Measurements from ENCODE around the gene JKAMP. TPM values are rescaled to one million over a fixed set of nuclear protein-coding genes. Genes with fewer than 3 reads are reported as not detected.

Gene JKAMP
- total and polyA plus RNA-seq, 4 donors, result 19.7 to 65.1 (median 32.5) TPM

GRCh38 chr14:59507063-59507751 lies 22.9 kb downstream of the JKAMP start:
- H3K4me1 ChIP-seq (ENCODE audit: control insufficient read depth in 4 of 4, insufficient read depth in 4 of 4, low read length in 3 of 4), result no peaks in the 10 kb centered on the region
- DNase-seq (ENCODE audit: low spot score), result peak; percentile 76
- TF ChIP-seq FOXA2 (IDR thresholded peaks at IDR 0.05) (no peak), CTCF (IDR thresholded peaks at IDR 0.05; ENCODE audit: low read depth, low read length, missing input control) (peak; percentile 53), HNF4A (conservative IDR thresholded peaks at IDR 0.05) (peak in 1 of 2 donors; percentile 37), REST (IDR thresholded peaks at IDR 0.05) (peak; percentile 21), SP1 (IDR thresholded peaks at IDR 0.05) (no peak), GABPA (IDR thresholded peaks at IDR 0.05 in 1 of 2, conservative IDR thresholded peaks at IDR 0.05 in 1 of 2) (no peak), HNF4G (IDR thresholded peaks at IDR 0.05) (no peak), RXRA (IDR thresholded peaks at IDR 0.05) (peak; percentile 61 to 84), RAD21 (IDR thresholded peaks at IDR 0.05) (peak; percentile 57 to 72), NR2F2 (IDR thresholded peaks at IDR 0.05) (peak; percentile 53)
- H3K9me3 ChIP-seq (ENCODE audit: control insufficient read depth in 4 of 4, low read length in 3 of 4), result no peaks in the 10 kb centered on the region
- no peak overlapping the region for H3K9ac ChIP-seq (ENCODE audit: low read depth in 1 of 2, low read length in 2 of 2)
- H3K27ac ChIP-seq (ENCODE audit: low read depth in 1 of 2, low read length in 2 of 2), result no peak overlapping the region
- no peaks in the 10 kb centered on the region for H3K27me3 ChIP-seq (ENCODE audit: control insufficient read depth in 4 of 4, insufficient read depth in 4 of 4, low read length in 3 of 4)
- peaks cover 1 to 7% (median 6%) of the 10 kb centered on the region in 4 donors for H3K36me3 ChIP-seq (ENCODE audit: control insufficient read depth in 4 of 4, insufficient read depth in 3 of 4, low read depth in 1 of 4, low read length in 3 of 4)
- no peak overlapping the region for H3K4me3 ChIP-seq (ENCODE audit: low read depth in 1 of 3, low read length in 3 of 3)

- TF ChIP-seq RXRA (IDR thresholded peaks at IDR 0.05), result no peak
- no peak for TF ChIP-seq NR2F2 (IDR thresholded peaks at IDR 0.05)
- TF ChIP-seq YY1 (IDR thresholded peaks at IDR 0.05), result no peak
- no peak for TF ChIP-seq SP1 (IDR thresholded peaks at IDR 0.05)
- no peak for TF ChIP-seq MAX (IDR thresholded peaks at IDR 0.05)
- no peak for TF ChIP-seq ATF3 (IDR thresholded peaks at IDR 0.05)
- TF ChIP-seq HNF4A (conservative IDR thresholded peaks at IDR 0.05), result no peak
These were observed 23.4 kb downstream of the JKAMP start for GRCh38 chr14:59507752-59508103.

More at GRCh38 chr14:59507752-59508103, 23.4 kb downstream of the JKAMP start:
- Histone ChIP-seq H3K9ac (ENCODE audit: low read depth in 1 of 2, low read length in 2 of 2) (no peak overlapping the region), H3K27ac (ENCODE audit: low read depth in 1 of 2, low read length in 2 of 2) (no peak overlapping the region), H3K36me3 (ENCODE audit: control insufficient read depth in 4 of 4, insufficient read depth in 3 of 4, low read depth in 1 of 4, low read length in 3 of 4) (peaks cover 1 to 7% (median 6%) of the 10 kb centered on the region in 4 donors), H3K4me3 (ENCODE audit: low read depth in 1 of 3, low read length in 3 of 3) (no peak overlapping the region), H3K27me3 (ENCODE audit: control insufficient read depth in 4 of 4, insufficient read depth in 4 of 4, low read length in 3 of 4) (no peaks in the 10 kb centered on the region), H3K4me1 (ENCODE audit: control insufficient read depth in 4 of 4, insufficient read depth in 4 of 4, low read length in 3 of 4) (no peaks in the 10 kb centered on the region), H3K9me3 (ENCODE audit: control insufficient read depth in 4 of 4, low read length in 3 of 4) (no peaks in the 10 kb centered on the region)
- DNase-seq (ENCODE audit: low spot score), result no peak
- WGBS, result 94% methylated on average over 3 of the region's 3 CpGs
